ENCODE data around the gene SRC. TPM values are rescaled to one million over a fixed set of nuclear protein-coding genes. Genes with fewer than 3 reads are reported as not detected.

The SRC gene
- total RNA-seq, 4 donors from 2014 or later, result 23.4 to 36.9 (median 29.0) TPM

GRCh38 chr20:37343994-37344355 is 2.0 kb upstream of the SRC start:
- Histone ChIP-seq H3K9me3 (no peaks in the 10 kb centered on the region), H3K27me3 (no peaks in the 10 kb centered on the region), H3K27ac (peak overlapping the region in 3 of 4 donors; percentile 46 to 94 (median 88)), H3K36me3 (no peaks in the 10 kb centered on the region), H3K4me3 (no peak overlapping the region), H3K4me1 (peaks cover 0 to 39% (median 21%) of the 10 kb centered on the region in 4 donors)
- no peak for TF ChIP-seq CTCF (IDR thresholded peaks at IDR 0.05)
- no peak for TF ChIP-seq EP300 (IDR thresholded peaks at IDR 0.05)
- TF ChIP-seq POLR2A (IDR thresholded peaks at IDR 0.05), result no peak
- 75 to 77% methylated on average over 4 of the region's 4 CpGs for WGBS, 2 donors
- DNase-seq (ENCODE audit: low spot score in 2 of 2), result no peak

GRCh38 chr20:37344506-37345338 is 1.2 kb upstream of the SRC start:
- peaks cover 0 to 39% (median 21%) of the 10 kb centered on the region in 4 donors for H3K4me1 ChIP-seq
- WGBS, 2 donors, result 79 to 85% methylated on average over 10 of the region's 10 CpGs
- TF ChIP-seq CTCF (IDR thresholded peaks at IDR 0.05), result no peak
- TF ChIP-seq EP300 (IDR thresholded peaks at IDR 0.05), result no peak
- TF ChIP-seq POLR2A (IDR thresholded peaks at IDR 0.05), result no peak
- H3K36me3 ChIP-seq, result no peaks in the 10 kb centered on the region
- H3K4me3 ChIP-seq, result peak overlapping the region in 1 of 4 donors; percentile 73
- H3K9me3 ChIP-seq, result no peaks in the 10 kb centered on the region
- peak overlapping the region in 3 of 4 donors; percentile 87 to 94 (median 88) for H3K27ac ChIP-seq
- no peak for DNase-seq (ENCODE audit: low spot score in 2 of 2)
- H3K27me3 ChIP-seq, result no peaks in the 10 kb centered on the region

- no peak for DNase-seq (ENCODE audit: low spot score in 2 of 2)
- Histone ChIP-seq H3K4me1 (peaks cover 0 to 39% (median 21%) of the 10 kb centered on the region in 4 donors), H3K27me3 (no peaks in the 10 kb centered on the region), H3K27ac (peak overlapping the region; percentile 73 to 94 (median 88)), H3K4me3 (peak overlapping the region; percentile 65 to 78 (median 74)), H3K9me3 (no peaks in the 10 kb centered on the region), H3K36me3 (peaks cover 0 to 12% (median 0%) of the 10 kb centered on the region in 3 donors)
- WGBS, 2 donors, result 0% methylated on average over 1 of the region's 35 CpGs; no CpG with 5 or more reads in 1 of the 2 donors
- no peak for TF ChIP-seq POLR2A (IDR thresholded peaks at IDR 0.05)
- TF ChIP-seq EP300 (IDR thresholded peaks at IDR 0.05), result no peak
- TF ChIP-seq CTCF (IDR thresholded peaks at IDR 0.05), result no peak
Measured at GRCh38 chr20:37346236-37346534, 245 bp downstream of the SRC start.

GRCh38 chr20:37346535-37347346 is 801 bp downstream of the SRC start:
- Histone ChIP-seq H3K27me3 (no peaks in the 10 kb centered on the region), H3K4me1 (peaks cover 0 to 39% (median 21%) of the 10 kb centered on the region in 4 donors), H3K4me3 (peak overlapping the region; percentile 65 to 78 (median 74)), H3K9me3 (no peaks in the 10 kb centered on the region), H3K27ac (peak overlapping the region; percentile 73 to 94 (median 88)), H3K36me3 (peaks cover 0 to 15% (median 0%) of the 10 kb centered on the region in 3 donors)
- 18 to 80% methylated on average over 2 to 10 of the region's 22 CpGs for WGBS, 2 donors
- no peak for TF ChIP-seq CTCF (IDR thresholded peaks at IDR 0.05)
- no peak for TF ChIP-seq EP300 (IDR thresholded peaks at IDR 0.05)
- no peak for TF ChIP-seq POLR2A (IDR thresholded peaks at IDR 0.05)
- DNase-seq (ENCODE audit: low spot score in 2 of 2), result no peak

All from tibial nerve (tissue), 4 donors.